ENCODE data around the gene YPEL5.
"Not testable (repeated sequence)": the region's sequence is repeated elsewhere in the genome, so short reads cannot be mapped to it uniquely, and the experiment has no call there.

GRCh38 chr2:30099366-30099765, 47.4 kb upstream of the YPEL5 start:
- TF ChIP-seq POLR2AphosphoS5, CTCF, POLR2A, EP300 (IDR thresholded peaks at IDR 0.05): not testable (repeated sequence)
